HK-2 (cell line): ENCODE data around the gene KCTD10.
"Not testable (repeated sequence)": the region's sequence is repeated elsewhere in the genome, so short reads cannot be mapped to it uniquely, and the experiment has no call there.

Experiments used
- DNase-seq: peaks from one replicate; pipeline ENCODE4 v3.0.0-alpha.2; 2018; ENCODE audit not compliant: unreplicated experiment

Gene KCTD10

DNA sequence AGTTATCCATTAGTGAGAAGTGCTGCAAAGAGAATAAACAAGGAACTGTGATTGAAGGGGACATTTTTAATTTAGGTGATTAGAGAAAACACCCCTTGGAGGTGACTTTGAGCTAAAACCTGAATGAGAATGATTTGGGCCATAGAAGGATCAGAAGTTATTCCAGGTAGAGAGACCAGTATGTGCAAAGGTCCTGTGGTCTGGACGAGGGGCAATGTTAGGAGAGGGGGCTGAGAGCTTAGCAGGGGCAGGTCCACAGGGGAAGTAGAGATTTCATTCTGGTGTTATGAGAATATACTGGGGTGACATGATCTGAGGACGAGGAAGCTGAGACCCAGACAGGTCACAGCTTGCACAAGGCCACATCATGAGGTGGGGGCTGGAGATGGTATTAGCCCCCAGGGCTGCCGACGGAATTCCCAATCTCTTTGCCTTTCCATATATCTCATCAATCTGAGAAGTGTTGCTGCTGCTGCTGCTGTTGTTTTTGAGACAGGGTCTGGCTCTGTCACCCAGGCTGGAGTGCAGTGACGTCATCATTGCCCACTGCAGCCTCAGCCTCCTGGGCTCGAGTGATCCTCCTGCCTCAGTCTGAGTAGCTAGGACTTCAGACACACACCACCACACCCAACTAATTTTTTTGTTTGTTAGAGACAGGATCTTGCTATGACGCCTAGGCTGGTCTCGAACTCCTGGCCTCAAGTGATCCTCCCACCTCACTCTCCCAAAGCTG is 55.6 kb downstream of the KCTD10 start:
- DNase-seq, result no peak

DNA sequence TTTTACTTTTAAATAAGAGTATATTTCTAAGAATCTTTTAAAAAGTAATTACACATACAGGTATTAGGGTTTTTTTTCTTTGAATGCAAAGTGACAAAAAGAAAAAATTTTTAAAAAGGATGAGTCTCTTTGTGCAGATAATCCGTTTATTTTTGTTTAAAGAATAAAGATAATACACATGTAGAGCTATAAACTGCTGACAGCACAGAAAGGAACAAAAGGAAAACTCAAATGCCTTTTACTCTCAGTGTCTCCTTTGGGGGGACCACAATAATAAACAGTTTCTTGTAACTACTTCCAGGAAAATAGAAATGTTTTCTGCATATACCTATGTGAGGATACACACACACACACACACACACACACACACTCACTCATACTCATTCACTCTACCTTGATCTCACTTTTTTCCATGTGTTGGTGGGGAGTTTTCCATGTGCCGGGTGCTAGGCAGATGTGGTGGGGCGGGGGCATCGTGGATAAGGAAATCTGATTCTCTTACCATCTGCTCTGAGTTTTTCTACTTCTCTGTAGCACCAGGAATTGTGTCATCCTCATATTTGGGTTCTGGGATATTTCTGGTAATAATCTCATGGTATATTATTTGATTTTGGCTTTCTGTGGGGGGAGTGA is 58.1 kb downstream of the KCTD10 start:
- no peak for DNase-seq

DNA sequence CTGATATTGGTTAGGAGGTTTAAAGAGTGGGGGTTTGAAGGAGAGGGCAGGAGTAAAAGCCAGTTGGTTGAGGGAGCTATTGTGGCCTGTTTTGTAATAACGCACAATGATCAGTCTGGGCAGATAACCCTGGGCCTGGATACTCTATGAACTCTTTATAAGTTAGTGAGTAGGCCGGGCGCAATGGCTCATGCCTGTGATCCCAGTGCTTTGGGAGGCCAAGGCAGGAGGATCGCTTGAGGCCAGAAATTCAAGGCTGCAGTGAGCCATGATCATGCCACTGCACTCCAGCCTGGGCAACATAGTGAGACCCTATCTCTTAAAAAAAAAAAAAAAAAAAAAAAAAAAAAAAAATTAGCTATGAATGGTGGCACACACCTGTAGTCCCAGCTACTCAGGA is 71.0 kb downstream of the KCTD10 start:
- DNase-seq, result not testable (repeated sequence)

DNA sequence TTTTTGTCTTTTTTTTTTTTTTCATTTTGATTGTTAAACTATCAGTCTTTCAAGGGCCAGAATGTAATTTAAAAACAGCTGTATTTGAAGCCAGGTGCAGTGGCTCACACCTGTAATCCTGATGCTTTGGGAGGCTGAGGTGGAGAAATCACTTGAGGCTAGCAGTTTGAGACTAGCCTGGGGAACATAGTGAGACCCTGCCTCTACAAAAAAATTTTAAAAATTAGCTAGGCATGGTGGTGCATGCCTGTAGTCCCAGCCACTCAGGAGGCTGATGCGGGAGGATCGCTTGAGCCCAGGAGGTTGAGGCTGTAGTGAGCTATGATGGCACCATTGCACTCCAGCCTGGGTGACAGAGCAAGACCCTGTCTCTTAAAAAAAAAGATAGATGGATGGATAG is 72.3 kb downstream of the KCTD10 start:
- DNase-seq, result not testable (repeated sequence)
